ENCODE results near the gene XYLT1. TPM values are rescaled to one million over a fixed set of nuclear protein-coding genes. Genes with fewer than 3 reads are reported as not detected.

XYLT1 gene
- total RNA-seq, 2 donors from 2014 or later, result 15.0 to 18.3 TPM

- no peaks in the 10 kb centered on the region for H3K36me3 ChIP-seq
- DNase-seq, result no peak
These were observed 25.3 kb downstream of the XYLT1 start for GRCh38 chr16:17445421-17445820.

GRCh38 chr16:17444658-17445057 lies 26.1 kb downstream of the XYLT1 start:
- Histone ChIP-seq H3K4me3 (no peak overlapping the region), H3K27ac (no peak overlapping the region), H3K9ac (ENCODE audit: low read depth in 2 of 2, low read length in 2 of 2) (no peak overlapping the region), H3K36me3 (no peaks in the 10 kb centered on the region), H3K9me3 (no peaks in the 10 kb centered on the region), H3K27me3 (no peaks in the 10 kb centered on the region), H3K4me1 (no peaks in the 10 kb centered on the region)
- no peak for DNase-seq
- no peak for TF ChIP-seq CTCF (IDR thresholded peaks at IDR 0.05)
- intact Hi-C loops (cut with DNase I), result no loop called here

More at GRCh38 chr16:17445421-17445820, 25.3 kb downstream of the XYLT1 start:
- intact Hi-C loops (cut with DNase I), result no loop called here
- H3K9me3 ChIP-seq, result no peaks in the 10 kb centered on the region
- H3K27ac ChIP-seq, result no peak overlapping the region
- no peak for TF ChIP-seq CTCF (IDR thresholded peaks at IDR 0.05)
- H3K4me3 ChIP-seq, result no peak overlapping the region
- no peaks in the 10 kb centered on the region for H3K4me1 ChIP-seq
- H3K27me3 ChIP-seq, result no peaks in the 10 kb centered on the region
- no peak overlapping the region for H3K9ac ChIP-seq (ENCODE audit: low read depth in 2 of 2, low read length in 2 of 2)

DNA sequence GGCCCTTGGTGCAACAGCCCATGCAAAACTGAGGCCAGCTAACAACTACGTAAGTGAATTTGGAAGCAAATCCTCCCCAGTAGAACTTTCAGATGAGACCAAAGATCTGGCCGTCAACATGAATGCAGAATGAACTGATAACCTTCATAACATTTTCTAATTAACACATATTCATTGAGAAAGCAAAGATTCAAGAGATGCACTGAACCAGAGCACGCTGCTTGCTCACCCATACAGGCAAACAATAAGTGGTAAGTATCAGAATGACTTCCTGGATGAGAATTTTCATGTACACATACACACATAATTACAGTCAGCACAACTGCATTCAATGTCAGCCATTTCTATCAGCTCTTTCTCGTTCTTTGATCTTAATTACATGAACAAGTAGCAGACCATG lies 30.6 kb downstream of the XYLT1 start:
- no peak for DNase-seq
- H3K27me3 ChIP-seq, result no peaks in the 10 kb centered on the region
- H3K36me3 ChIP-seq, result no peaks in the 10 kb centered on the region
- intact Hi-C loops (cut with DNase I), result no loop called here
- H3K27ac ChIP-seq, result no peak overlapping the region
- H3K9ac ChIP-seq (ENCODE audit: low read depth in 2 of 2, low read length in 2 of 2), result no peak overlapping the region
- no peaks in the 10 kb centered on the region for H3K4me1 ChIP-seq
- no peak overlapping the region for H3K4me3 ChIP-seq
- no peak for TF ChIP-seq CTCF (IDR thresholded peaks at IDR 0.05)
- no peaks in the 10 kb centered on the region for H3K9me3 ChIP-seq

DNA sequence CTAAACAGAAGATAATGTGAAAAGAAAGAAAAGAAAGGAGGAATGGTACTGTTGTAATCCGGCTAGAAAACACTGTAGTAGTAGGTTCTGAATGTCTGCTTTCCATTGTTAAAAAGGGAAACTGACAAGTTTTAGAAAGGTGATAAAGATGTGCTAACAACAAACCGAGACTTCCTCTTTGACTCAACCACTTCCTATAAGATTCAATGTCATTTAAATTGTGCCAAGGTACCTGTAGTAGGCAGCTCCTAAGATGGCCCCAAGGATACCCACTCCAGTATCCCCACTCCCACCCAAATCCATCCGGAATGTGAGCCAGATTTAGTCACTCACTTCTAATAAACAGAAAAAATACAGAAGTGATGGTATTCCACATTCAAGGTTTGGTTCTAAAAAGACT lies 31.2 kb downstream of the XYLT1 start:
- H3K27me3 ChIP-seq, result no peaks in the 10 kb centered on the region
- no peak for TF ChIP-seq CTCF (IDR thresholded peaks at IDR 0.05)
- H3K4me1 ChIP-seq, result no peaks in the 10 kb centered on the region
- no peak for DNase-seq
- intact Hi-C loops (cut with DNase I), result no loop called here
- no peak overlapping the region for H3K9ac ChIP-seq (ENCODE audit: low read depth in 2 of 2, low read length in 2 of 2)
- no peak overlapping the region for H3K4me3 ChIP-seq
- no peak overlapping the region for H3K27ac ChIP-seq
- no peaks in the 10 kb centered on the region for H3K9me3 ChIP-seq
- no peaks in the 10 kb centered on the region for H3K36me3 ChIP-seq

- no peaks in the 10 kb centered on the region for H3K4me1 ChIP-seq
- DNase-seq, result no peak
- H3K27ac ChIP-seq, result no peak overlapping the region
- no peaks in the 10 kb centered on the region for H3K36me3 ChIP-seq
- H3K9me3 ChIP-seq, result no peaks in the 10 kb centered on the region
- intact Hi-C loops (cut with DNase I), result no loop called here
- no peak for TF ChIP-seq CTCF (IDR thresholded peaks at IDR 0.05)
- no peak overlapping the region for H3K4me3 ChIP-seq
- H3K27me3 ChIP-seq, result no peaks in the 10 kb centered on the region
- no peak overlapping the region for H3K9ac ChIP-seq (ENCODE audit: low read depth in 2 of 2, low read length in 2 of 2)
These were observed 32.8 kb downstream of the XYLT1 start for GRCh38 chr16:17437981-17438380.
